Lung microvascular endothelial cell (primary cell): ENCODE measurements around the gene CRAT. TPM values are rescaled to one million over a fixed set of nuclear protein-coding genes. Genes with fewer than 3 reads are reported as not detected.
"Not testable (repeated sequence)": the region's sequence is repeated elsewhere in the genome, so short reads cannot be mapped to it uniquely, and the experiment has no call there.

ENCODE experiments used
- DNase-seq, 2 donors: peaks; one replicate each; pipeline versions ENCODE4 v3.0.0 to v3.0.0-alpha.2; 2010; ENCODE audit warnings: low read depth in 2 of 2
- total RNA-seq: library from RNA; depleted of rRNA; stranded (reverse); fragments of >200 nt; gene quantifications from 2 replicates; pipeline ENCODE4 v1.2.1, GENCODE V29; 2014

Gene CRAT
- total RNA-seq, 1 donor from 2014 or later = 25.6 TPM

DNA sequence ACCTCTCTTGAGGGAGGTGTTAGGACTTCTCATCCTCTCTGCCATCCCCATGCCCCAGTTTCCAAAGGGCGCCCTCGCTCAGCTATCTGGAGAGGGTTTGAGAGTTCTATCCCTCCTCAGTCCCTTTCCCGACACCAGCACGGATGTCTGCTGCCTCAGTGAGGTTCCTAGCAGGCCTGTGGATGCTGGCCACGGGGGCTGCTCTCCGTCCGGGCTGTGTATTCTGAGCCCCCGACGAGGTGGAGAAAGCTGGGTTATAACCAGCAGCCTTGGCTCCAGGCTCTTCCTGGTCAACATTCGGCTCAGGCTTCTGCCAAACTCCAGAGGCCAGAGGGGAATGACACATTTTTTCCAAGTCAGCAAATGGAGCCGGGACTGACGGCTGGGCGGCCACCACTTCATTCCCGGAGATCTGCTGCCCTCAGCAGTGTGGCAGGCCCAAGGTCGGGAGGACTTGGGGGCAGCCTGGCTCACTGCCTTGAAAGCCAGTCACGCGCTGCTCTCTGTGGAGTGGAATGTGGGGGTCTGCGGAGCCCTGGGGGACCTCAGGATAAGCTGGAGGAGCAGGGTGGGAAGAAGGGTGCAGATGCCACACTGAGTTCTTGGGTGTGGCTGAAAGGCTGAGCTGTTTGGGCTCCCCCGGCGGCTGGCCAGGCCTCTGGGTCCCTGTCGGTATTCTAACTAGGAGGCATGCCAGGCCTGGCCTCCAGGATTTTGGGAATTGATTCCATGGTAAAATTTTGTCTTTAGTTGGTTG is 28.1 kb upstream of the CRAT start:
- peak; percentile 55 to 96 for DNase-seq

DNA sequence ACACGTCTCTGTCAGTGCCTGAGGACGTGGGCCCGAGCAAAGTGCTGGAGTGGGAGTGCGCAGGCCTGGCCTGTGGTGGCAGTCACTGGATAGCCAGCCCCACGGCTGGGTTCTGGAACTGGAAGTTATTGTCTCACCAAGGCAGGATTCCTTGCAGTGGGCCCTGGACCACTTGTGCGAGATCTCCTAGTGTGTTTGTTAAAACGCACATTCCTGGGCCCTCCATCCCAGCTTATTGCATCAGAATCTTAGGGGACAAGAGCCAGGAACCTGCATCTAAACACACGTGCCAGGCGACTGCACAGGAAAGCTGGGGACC is 27.5 kb upstream of the CRAT start:
- DNase-seq = no peak

DNA sequence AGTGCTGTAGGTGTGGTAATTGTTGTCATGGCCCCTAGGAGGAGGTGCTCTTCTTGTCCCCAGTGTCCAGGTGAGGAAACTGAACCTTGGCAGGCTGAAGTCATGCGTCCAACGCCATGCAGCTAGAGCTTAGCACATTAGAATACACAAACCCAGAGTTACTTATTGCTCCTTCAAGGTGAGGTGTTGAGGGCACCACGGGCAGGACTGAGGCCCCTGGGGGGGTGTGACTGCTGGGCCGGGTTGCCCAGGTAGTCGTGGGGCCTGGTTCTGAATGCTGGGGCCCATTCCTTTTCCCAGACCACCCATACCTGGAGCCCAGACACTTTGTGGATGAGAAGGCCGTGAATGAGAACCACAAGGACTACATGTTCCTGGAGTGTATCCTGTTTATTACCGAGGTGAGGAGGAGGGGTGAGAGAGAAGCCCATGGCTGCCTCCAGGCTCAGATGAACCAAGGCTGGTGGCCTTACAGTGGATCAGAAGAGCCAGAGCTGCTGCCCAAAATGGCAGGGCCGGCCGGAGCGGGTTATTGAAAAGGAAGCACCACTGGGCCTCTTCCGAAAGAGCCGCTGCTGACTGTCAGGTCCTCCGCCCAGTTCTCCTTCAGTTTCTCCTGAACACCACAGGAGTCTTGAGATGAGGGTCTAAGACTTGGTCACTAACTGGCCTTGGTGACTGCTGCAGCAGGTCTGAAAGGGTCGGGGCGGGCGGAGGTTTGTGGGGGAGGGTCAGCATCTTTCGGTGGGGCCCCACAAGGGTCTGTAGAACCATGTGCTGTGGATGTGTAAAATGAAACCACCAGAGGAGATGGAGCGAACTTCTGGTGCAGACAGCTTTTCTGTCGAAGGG is 26.9 kb upstream of the CRAT start:
- DNase-seq = no peak

DNA sequence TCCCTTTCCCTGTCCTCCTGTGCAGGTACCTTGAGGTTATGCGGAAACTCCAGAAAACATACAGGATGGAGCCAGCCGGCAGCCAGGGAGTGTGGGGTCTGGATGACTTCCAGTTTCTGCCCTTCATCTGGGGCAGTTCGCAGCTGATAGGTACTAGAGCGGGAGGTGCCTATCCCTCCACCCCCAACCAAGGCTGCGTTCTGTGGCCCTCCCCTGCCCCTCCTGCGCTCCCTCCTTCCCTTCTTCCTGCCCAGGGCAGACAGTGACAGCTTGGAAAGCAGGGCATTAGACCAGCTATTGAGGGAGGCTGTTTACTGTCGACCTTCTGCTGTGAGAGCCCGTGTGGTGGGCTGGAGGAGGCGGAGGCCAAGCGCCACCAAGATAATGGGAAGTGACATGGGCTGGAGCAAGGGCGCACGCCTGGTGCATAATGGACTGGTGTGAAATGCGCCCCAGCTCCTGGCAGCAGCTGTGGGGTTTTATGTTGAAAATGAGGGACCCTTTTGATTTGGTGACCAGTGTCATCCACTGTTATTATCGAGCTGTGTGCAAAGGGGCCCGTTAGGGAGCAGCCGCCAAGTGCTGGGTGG is 25.9 kb upstream of the CRAT start:
- no peak for DNase-seq

DNA sequence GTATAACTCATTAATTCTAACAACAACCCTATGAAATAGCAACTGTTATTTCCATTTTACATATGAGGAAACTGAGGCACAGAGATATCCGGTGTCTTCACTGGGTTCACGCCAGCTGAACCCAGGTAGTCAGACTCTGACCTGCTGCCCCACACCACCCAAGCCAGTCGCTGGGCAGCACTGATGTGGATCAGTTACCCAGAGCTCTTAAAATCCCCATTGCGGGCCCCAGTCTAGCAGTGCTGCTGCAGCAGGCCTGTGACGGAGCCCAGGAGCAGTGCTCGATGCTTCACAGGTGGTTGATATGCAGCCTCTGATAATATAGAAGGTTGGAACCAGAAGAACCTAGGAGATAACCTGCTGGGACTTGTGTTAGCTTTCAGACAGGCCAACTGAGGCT is 24.9 kb upstream of the CRAT start:
- no peak for DNase-seq

DNA sequence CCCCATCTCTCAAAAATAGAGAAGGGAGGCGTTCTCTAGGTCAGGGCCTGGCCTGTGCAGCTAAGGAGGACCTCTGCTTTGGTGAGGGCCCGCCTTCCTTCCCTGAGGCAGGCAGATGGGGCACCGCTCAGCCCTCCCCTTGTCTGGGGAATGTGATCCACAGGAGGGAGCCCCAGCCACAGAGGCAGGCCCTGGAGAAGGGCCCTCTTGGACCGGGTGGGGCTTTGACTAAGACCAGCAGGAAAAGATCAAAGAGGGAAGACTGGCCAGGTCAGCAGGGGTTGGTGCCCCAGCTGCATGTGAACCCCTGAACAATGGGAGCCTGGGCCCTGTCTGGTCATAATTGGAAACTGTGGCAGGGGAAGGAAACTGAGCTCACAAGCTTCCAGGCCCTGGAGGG is 22.5 kb upstream of the CRAT start:
- no peak for DNase-seq

DNA sequence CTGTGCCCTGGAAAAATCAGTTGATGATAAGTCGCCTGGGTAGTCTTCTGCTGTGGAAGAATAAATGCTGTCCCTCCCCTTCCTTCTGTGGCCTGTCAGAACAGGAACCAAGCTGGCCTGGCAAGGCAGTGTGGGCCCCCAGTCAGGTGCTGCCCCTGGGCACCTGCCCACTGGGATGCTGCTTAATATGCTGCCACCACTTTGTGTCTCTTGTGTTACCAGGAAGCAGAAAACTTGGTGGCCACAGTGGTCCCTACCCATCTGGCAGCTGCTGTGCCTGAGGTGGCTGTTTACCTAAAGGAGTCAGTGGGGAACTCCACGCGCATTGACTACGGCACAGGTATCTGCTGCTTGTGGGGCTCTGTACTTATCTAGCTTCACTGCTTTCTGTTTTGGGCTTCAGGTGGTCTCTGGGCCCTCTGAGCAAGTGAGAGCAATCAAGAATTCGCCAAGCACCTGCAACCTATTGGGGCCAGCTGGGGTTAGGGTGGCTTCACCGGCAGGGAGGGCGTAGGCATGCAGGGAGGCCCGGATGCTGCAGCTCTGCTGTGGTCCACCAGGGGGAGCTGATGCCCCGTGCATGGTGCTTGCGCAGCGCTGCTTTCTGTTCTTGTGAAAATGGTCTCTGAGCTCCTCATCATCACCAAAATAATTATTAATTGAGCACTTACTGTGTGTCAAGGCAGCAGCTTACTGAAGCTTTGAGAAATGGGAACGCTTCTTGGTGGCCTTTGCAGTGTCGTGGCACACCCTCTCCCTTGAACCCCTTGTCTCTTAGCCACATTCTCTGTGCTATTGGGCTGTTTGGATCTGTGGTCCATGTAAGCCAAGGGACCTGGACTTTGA is 20.9 kb upstream of the CRAT start:
- DNase-seq = peak; percentile 74 to 80

DNA sequence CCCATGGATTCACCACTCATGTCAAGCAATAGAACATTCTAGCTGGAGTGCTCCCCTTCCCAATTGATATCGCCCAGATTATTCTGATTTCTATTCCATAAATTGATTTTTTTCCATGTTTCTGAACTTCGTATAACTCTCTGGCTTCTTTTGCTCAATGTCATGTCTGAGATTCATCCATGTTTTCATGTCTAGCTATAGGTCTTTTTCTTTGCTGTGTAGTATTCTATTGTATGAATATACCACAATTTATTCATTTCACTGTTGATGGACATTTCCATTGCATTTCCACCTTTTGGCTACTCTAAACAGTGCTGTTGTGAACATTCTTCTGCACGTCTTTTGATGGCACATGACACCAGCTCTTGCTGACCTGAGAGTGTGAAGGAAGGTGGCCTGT is 20.2 kb upstream of the CRAT start:
- DNase-seq = no peak

DNA sequence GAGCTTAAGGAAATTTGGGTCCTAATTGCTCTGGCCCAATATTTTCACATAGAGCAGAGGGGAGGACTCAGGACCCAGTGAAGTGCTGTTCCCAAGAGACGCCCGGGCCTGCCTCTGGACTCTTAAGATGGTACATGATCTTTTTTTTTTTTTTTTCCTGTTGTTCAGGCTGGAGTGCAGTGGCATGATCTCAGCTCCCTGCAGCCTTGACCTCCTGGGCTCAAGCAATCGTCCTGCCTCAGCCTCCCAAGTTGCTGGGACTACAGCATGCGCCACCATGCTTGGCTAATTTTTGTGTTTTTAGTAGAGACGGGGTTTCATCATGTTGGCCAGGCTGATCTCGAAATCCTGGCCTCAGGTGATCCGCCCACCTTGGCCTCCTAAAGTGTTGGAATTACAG is 19.7 kb upstream of the CRAT start:
- not testable (repeated sequence) for DNase-seq

DNA sequence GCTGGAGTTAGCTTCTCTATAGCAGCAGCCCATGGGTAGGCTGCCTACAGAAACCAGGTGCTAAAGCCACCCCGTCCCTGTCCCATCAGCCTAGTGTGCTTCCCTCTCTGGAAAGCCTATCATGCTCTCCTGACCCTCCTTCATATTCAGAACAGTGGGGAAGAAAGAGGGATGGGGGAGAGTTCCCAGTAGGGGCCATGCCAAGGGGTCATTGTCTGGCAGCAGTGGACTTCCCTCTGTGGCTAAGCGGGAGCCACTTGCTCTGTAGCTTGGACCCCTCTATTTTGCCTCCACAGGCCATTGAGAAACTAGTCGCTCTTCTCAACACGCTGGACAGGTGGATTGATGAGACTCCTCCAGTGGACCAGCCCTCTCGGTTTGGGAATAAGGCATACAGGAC is 18.1 kb upstream of the CRAT start:
- DNase-seq = no peak

DNA sequence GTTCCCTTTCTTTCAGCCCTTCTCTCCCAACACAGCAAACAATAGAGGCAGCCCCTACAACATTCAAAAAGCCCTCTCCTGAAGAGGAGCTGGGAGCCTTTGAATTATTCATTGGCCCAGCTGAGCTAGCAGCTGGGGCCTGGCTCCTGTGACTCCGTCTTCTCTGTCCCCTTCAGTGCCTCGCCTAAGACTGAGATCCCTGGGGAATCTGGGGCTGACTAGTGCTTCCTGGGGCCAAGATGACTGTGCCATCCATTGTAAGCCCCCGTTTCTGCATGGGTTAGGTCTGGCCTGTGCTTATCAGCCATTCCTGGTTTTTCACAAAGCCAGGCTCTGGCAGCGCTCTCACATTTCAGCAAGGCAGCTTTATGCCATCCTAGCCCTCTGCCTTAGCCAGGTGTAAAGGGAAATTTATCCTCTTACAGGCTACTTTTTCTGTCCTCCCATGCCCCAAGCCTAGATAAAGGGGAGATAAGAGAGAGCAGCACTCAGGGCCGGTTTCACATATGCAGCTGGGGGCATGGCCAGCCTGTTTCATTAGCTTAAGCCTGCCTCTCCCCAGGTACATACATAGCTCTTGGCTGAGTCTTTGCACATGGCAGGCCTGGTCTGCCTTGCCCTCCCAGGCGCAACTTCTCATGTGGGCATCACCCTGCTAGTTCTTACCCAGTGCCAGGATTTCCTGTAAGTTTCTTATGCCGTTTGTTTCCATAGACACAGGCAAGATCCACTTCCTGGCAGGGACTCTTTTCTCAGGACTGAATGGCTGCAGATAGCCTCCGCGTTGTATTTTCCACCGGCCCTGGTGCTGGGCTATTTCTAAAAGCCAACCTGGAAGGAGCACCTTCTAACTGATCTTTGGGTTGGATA is 16.4 kb upstream of the CRAT start:
- peak in 1 of 2 donors; percentile 63 for DNase-seq

DNA sequence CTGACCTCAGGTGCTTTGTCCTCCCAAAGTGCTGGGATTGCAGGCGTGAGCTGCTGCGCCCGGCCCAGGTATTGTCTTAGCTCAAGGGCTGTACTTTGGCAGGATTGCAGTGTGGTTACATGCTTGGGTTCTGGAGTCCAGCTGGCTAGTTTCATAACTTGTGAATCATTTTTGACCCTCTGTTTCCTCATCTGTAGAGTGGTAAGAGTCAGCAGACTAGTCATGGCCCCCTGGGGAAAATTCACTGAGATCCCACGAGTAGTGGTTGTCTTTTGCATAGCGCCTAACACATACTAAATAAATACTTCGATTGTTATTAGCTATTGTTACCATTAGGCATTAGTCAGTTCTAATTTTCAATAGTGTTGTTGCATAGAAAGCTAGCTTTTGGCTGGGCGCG is 14.9 kb upstream of the CRAT start:
- peak in 1 of 2 donors; percentile 41 for DNase-seq

DNA sequence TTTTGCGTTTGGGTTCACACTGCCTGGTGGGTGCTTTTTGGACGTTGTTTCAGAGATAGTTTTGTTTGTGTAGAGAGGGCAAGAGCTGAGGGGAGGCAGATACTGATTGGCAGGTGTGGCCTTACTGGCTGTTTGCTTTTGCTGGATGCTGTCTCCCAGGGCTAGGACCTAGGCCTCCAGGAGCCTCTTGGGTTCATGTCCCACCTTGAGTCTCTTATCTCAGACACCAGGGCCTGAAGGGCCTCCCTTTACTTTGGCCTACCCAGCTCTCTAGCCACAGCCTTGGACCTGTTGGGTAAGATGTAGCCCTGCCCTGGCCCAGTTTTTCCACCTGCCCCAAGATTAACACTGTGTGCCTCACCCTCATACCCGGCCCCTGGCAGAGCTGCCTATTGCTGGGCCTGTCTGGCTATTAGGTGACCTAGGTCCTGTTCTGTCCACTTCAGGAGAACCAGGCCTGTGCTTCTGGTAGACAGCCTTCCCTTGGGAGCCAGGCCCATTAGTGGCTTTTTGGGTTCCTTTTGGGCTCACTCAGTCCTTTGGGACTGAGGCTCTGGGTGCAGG is 14.0 kb upstream of the CRAT start:
- DNase-seq = no peak

DNA sequence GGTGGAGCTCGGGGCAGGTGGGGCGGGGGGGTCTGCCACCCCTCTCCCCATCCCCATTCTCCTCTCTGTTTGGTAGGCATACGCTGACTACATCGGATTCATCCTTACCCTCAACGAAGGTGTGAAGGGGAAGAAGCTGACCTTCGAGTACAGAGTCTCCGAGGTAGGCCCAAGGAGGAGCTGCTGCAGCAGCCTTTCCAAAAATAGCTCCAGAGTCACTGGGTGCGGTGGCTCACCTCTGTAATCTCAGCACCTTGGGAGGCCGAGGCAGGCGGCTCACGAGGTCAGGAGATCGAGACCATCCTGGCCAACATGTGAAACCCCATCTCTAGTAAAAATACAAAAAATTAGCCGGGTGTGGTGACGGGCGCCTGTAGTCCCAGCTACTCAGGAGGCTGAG is 12.4 kb upstream of the CRAT start:
- DNase-seq = not testable (repeated sequence)

DNA sequence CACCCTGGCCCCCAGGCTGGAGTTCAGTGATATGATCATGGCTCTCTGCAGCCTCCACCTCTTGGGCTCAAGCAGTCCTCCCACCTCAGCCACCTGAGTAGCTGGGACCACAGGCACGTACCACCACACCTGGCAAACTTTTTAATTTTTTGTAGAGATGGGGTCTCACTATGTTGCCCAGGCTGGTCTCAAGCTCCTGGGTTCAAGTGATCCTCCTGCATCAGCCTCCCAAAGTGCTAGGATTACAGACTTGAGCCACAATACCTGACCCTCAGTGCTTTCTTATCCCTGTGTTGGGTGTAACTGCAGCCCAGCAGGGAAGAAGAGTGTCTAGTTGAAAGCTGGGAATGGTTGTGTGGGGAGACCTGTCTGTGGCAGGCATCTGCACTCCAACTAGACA is 11.5 kb upstream of the CRAT start:
- no peak for DNase-seq

DNA sequence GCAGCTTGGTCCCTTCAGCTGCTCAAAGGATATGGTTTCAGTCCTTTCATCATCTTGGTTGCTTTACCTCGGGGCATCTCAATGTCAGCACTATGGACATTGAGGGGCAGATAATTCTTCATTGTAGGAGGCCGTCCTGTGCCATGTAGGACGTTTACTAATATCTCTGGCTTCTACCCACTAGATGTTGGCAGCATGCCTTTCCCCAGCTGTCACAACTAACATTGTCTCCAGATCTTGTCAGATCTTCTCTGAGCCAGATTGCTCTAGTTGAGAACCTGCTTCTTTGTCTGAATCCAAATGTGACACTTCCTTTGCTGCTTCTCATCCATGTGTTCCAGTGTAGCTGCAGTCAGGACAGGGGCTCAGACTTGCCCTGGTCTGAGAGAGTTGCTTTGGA is 10.9 kb upstream of the CRAT start:
- no peak for DNase-seq

DNA sequence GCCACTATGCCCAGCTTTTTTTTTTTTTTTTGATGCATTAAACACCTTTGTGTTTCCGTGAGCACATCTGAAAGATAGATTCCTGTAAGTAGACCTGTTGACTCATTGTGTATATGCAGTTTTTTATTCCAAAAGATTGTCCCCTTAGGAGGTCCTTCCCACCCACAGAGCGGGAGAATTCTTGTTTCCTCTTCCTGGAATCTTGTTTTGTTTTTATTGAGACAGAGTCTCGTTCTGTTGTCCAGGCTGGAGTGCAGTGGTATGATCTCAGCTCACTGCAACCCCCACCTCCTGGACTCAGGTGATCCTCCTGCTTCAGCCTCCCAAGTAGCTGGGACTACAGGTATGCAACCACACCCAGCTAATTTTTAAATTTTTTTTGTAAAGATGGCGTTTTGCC is 8.2 kb upstream of the CRAT start:
- DNase-seq = no peak

DNA sequence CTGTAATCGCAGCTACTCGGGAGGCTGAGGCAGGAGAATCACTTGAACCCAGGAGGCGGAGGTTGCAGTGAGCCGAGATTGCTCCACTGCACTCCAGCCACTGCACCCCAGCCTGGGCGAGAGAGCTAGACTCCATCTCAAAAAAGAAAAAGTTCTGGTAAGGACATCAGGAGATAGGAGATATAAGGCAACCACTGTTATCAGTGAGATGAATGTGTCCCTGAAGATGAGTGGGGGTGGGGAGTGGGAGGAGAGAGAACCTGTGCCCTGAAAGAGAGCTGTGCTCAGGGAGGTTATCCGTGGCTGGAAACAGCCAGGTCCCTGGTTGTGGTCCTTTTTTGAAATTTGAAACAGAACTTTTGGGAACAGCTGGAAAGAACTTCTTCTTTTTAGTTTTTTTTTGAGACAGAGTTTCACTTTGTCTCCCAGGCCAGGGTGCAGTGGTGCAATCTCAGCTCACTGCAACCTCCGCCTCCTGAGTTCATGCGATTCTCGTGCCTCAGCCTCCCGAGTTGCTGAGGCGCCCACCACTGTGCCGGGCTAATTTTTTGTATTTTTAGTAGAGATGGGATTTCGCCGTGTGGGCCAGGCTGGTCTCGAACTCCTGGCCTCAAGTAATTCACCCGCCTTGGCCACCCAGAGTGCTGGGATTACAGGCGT is 3.2 kb upstream of the CRAT start:
- DNase-seq = no peak

DNA sequence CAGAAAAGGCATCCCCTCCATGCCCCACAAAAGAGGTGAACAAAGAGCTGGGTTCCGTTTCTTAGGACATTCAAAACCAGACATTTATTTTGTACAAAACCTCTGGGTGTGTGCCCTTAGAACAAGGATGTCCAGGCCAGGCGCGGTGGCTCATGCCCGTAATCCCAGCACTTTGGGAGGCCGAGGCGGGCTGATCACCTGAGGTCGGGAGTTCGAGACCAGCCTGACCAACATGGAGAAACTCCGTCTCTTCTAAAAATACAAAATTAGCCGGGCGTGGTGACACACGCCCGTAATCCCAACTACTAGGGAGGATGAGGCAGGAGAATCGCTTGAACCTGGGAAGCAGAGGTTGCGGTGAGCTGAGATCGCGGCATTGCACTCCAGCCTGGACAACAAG is 1.9 kb upstream of the CRAT start:
- not testable (repeated sequence) for DNase-seq
